Measurements from ENCODE around the gene MALT1.

GRCh38 chr18:58674159-58674558, 2.9 kb downstream of the MALT1 start:
- no peak for TF ChIP-seq CTCF (IDR thresholded peaks at IDR 0.05)
- TF ChIP-seq POLR2A (IDR thresholded peaks at IDR 0.05), result no peak
